IPS DF 4.7 (cell line): Measurements from ENCODE around the gene MOK.
"Not testable (repeated sequence)": the region's sequence is repeated elsewhere in the genome, so short reads cannot be mapped to it uniquely, and the experiment has no call there.

Experiments used
- DNase-seq: peaks from one replicate; pipeline ENCODE4 v3.0.0-alpha.2; 2013; ENCODE audit warnings: low spot score; ENCODE audit errors: extremely low read depth

The MOK gene, protein sequence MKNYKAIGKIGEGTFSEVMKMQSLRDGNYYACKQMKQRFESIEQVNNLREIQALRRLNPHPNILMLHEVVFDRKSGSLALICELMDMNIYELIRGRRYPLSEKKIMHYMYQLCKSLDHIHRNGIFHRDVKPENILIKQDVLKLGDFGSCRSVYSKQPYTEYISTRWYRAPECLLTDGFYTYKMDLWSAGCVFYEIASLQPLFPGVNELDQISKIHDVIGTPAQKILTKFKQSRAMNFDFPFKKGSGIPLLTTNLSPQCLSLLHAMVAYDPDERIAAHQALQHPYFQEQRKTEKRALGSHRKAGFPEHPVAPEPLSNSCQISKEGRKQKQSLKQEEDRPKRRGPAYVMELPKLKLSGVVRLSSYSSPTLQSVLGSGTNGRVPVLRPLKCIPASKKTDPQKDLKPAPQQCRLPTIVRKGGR

DNA sequence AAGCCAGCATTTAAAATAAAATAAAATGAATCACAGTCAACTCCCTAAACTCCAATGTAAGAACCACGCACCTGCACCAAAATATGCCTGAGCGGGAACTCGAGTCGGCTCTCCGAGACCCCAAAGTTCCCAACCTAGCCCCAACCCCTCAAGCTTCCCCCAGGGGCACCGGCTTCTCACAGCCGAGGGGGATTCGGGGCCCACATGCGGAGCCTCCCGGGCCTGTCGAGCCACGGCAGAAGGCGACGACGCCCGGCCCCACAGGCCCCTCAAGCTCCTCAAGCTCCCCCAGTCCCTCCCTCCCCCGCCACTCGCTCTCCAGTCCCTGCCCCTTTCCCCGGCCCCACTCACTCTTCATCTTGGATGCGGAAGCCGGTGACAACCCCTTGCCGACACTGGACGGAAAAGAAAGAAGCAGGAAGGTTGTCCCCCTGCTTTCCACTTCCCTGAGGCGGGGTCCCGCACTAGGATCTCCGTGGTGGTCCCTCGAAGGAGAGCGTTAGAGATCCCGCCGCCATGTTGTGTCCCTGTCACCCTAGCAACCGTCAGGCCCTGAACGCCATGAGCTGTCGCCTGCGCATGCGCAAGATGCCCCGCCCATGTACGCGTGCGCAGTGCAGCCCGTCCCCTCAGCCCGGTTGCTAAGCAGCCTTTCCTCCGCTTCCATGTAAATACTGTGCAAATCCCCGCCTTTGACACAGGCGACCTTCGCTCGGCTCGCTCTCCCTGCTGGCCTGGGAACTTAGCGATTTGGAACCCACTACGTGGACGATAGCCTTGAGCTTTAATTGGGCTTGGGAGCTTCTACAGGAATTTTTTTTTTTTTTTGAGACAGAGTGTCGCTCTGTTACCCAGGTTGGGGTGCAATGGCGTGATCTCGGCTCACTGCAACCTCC lies at the start of gene MOK:
Gene MOK, minus strand, starts transcription at position 554 of the 896 bp plus-strand sequence. Its CDS starts 196 bp downstream, at position 358.
- DNase-seq: peak; percentile 89

DNA sequence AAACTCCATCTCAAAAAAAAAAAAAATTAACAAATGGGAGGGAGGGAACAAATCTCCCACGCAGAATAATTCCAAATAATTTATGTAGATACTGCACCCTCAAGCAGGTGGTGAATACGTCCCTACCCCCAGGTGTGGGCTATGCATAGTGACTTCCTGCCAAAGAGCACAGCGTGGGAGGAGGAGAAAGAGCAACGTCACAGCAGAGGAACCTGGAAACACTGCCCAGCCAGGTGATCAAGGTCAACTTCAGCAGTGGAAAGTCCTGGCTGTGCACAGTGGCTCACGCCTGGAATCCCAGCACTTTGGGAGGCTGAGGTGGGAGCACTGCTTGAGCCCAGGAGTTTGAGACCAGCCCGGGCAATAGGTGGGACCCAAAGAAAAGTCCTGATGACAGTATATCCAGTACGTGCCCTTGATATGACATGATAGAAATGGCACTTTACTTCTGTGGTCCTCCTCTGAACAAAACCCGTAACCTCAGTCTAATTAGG lies 48.2 kb upstream of the MOK start:
- no peak for DNase-seq

DNA sequence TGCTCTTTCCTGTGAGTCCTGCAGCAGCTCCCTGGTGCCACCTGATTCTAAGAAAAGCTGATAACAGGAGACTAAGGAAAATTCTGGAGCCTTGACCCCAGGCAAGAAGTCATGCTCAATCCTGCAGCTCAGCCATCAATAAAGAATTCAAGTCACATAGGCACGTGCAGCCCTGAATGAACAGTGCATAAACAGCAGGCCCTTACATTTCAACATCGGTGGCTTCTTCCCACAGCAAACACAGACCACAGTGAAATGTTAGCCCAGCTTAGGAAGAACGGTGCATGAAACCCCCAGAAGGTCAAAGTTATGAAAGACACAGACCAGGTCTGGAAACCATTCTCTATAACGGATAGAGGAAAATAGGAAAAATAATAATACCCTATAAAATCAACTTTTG lies 47.2 kb upstream of the MOK start:
- DNase-seq: no peak

DNA sequence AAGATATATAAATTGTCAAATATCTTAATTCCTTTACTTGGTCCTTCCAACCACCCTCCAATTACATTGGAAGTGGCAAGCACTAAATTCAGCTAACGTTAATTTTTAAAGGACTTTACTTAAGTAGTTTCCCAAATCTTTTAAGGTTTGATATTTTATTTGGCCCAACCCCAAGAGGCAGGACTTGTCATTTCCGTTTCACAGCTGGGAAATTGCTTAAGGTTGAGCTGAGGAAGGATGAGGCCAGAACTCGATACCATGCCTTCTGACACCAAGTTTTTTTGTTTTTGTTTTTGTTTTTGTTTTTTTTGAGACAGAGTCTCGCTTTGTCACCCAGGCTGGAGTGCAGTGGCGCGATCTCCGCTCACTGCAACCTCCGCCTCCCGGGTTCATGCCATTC lies 46.6 kb upstream of the MOK start:
- DNase-seq: not testable (repeated sequence)

DNA sequence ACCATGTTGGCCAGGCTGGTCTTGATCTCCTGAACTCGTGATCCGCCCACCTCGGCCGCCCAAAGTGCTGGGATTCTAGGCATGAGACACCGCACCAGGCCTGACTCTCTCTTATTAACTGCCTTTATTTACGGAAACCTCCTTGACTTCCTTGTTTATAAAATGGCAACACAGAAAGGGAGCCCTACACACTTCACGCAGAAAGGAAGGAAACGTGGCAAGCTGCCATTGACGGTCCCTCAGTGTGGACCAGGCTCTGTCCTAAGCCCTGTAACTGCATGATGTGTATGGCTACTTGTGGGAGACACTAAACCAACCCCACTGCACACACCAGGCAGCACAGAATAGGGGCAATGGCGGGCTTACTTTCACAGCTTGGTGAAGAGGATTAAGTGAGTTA lies 46.1 kb upstream of the MOK start:
- DNase-seq: no peak

DNA sequence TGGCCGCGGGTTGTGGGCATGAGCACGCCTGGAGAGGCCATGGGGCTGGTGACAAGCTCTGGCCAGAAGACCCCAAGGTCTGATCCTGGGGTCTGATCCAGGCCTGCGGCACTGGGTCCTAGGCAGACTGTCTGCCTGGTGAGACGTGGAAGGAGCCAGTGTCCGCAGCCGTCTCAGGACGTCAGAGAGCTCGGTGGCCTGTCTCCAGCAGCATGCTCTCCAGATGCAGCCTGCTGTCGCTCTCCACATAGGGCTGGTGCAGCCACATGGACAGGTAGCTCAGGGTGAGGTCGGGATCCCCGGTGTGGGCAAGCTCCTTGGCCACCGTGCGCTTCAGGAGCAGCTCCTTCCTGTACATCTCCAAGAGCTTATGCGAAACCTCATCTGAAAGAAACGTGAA lies 43.4 kb upstream of the MOK start:
- DNase-seq: no peak

DNA sequence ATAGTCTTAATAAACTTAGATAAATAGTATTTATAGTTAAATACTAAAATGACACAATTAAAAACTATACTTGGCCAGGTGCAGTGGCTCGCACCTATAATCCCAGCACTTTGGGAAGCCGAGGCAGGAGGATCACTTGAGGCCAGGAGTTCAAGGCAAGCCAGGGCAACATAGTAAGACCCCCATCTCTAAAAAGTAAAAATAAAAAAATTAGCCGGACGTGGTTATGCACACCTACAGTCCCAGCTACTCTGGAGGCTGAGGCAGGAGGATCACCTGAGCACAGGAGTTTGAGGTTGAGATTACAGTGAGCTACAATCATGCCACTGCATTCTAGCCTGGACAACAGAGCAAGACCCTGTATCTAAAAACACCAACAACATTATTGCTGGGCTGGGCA lies 41.7 kb upstream of the MOK start:
- DNase-seq: no peak

DNA sequence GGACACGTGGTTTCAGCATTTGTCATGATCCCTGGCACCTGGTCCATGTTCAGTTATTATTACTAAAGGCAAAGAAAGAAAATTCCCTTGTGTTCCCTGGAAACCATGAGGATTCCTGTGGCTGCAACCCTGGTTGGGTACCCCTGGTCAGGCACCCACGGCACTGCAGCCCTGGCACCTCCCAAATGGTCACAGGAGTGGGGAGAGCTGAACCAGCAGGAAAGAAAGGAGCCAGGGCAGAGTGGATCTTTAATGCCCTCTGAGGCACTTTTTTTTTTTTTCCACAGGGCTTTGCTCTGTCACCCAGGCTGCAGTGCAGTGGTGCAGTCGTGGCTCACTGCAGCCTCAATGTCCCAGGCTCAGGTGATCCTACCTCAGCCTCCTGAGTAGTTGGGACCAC lies 40.3 kb upstream of the MOK start:
- no peak for DNase-seq

DNA sequence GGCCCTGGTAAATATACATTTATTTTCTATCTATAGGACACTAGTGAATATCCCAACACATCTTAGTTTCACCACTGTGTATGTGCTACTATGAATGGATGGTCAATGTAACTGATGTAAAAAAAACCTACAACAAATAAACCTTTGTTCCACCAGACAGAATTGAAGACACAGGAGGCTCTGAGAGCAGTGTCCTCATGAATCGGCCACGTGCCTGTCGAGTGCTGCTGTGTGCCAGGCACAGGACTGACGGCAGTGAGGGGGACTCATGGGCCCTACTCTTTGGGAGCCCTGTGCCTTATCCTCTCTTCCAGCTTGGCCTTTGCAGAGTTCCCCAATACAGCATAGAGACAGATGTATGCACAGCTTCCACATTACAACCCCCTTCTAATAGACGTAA lies 39.5 kb upstream of the MOK start:
- DNase-seq: no peak

DNA sequence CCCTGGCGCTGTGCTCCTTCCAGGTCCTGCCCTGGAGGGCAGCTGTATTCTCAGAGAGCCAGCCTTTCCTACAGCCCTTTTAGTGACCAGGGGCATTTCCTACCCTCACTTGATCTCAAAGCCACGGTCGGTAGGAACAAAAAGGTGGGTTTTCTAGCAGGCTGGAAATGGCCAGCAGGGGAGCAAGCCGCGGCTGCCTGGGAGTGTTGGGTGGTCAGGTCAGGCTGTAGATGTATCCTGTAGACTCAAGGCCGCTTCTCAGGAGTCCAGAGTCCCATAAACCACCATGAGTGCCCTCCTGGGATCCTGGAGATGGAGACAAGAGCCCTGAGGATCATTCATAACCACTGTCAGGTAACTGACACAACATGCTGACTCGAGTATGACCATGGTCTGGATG lies 39.1 kb upstream of the MOK start:
- no peak for DNase-seq

DNA sequence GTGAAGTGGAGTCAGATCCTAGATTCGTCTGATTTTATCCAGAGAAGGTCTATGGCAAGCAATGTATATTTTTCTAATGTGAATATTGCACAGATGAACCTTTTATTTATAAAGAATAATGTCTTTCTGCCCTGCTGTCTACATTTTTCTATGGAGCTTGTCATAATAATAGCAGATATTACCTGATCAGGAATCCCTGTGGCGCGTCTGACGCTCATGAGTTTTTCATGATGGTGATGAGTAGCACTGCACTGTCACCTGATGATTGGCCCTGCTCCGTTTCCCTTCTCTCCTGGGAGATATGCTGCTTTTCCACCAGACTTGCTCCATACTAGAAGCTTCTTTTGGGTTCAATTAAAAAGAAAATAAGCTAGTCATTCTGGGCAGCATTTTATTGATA lies 37.3 kb upstream of the MOK start:
- DNase-seq: no peak

DNA sequence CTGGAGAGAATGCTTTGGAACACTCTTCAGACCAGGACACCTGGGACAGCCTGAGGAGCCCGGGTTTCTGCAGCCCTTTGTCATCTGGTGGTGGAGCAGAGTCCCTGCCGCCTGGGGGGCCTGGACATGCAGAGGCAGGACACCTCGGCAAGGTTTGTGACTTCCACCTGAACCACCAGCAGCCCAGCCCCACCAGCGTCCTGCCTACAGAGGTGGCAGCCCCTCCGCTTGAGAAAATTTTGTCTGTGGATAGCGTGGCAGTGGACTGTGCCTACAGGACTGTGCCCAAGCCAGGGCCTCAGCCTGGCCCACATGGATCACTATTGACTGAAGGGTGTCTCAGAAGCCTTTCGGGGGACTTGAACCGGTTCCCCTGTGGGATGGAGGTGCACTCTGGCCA lies 36.6 kb upstream of the MOK start:
- DNase-seq: no peak

DNA sequence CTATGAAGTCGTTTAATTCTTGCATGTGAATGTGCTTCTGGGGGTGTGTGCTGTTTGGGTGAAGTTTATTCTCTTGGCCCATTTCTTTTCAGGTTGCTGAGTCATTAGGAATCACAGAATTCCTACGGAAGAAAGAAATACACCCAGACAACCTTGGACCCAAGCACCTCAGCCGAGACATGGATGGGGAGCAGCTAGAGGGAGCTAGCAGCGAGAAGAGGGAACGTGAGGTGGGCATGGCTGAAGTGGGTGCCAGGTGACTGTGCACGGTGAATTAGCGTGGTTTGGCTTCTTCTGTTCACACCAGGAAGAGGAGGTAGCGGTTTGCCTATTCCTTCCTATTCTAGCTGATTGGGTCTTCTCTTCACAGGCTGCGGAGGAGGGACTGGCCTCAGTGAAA lies 33.8 kb upstream of the MOK start:
- no peak for DNase-seq

DNA sequence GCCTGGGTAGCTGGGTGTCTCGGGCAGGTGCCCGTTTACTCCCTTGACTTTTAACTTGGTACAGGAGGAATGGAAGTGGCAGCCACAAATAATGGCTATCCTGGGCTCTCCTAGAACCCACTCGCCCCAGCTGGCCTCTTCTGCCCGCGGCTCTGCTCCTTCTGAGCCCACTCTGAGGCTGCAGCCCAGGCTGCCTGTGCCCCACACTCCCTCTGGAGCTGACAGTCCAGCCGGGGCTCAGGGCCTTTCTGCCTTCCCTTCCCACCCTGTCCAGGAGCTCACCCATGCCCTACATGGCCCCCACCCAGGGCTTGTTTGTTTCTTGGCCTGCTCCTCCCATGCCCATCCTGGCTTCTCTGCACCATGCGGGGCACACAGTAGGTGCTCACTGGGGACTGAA lies 30.2 kb upstream of the MOK start:
- DNase-seq: no peak

DNA sequence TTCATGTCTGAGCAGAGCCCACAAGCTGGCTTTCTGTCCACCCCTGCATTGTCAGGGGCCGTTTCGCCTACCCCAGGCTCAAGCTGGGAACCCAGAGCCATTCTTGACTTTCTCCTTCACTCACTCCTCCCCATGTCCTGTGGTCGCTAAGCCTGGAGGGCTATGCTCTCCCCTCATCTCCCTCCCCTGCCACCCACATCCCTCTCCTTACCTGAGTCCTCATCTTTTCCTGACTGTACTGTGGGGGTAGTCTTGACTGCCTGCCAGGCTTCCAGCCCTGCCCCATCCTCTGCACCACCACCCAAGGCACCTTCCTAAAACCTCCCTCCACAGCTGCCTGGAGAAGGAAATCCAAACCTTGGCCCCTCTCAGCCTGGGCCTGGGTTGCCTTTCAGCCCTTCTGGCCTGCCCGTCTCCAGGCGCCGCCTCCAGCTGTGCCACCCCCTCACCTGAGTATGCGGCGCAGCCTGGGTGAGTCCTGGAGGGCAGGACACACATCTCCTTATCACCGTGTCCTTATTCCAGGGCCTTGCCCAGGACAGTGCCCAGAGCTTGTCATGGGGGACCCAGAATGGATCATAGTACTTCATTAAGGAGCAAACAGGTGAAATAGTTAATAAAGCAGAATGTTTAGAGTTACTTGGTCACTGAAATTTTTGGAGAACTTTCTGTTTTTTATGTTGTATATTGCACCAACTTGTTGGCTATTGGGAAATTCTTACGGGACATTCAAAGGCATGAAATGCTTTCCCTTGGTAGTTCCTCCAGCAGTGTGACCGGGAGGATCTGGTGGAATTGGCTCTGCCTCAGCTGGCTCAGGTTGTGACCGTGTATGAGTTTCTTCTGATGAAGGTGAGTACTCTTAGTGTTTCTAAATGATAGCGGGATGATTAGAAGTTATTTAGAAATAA lies 29.1 kb upstream of the MOK start:
- no peak for DNase-seq

DNA sequence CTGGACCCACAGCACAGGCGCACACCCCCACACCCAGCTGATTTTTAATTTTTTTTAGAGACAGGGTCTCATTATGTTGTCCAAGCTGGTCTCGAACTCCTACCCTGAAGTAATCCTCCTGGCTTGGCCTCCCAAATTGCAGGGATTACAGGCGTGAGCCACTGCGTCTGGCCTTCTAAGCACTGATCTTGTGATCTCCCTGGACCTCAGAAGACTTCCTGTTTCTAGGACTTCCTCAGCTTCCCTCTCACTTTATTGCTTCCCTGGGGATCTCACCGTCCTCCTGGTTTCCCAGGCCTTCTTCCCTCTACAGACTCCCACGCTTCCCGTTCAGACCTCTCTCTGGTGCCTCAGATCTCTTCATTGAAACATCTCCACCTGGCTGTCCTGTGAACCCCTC lies 28.4 kb upstream of the MOK start:
- no peak for DNase-seq

DNA sequence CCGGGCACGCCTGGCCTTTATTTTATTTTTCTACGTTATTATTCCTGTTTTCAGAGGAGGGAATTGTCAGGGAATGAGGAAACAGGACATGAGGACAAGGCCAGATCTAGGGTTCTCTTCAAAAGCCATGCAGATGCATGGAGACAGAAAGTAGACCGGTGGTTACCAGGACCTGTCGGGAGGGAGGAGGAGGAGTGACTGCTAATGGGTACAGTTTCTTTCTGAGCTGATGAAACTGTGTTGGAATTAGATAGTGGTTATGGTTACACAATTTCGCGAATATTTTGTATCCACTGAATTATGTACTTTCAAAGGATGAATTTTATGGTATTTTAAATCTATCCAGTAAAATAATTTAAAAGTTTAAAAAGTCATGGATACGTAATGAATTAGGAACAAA lies 25.8 kb upstream of the MOK start:
- no peak for DNase-seq

DNA sequence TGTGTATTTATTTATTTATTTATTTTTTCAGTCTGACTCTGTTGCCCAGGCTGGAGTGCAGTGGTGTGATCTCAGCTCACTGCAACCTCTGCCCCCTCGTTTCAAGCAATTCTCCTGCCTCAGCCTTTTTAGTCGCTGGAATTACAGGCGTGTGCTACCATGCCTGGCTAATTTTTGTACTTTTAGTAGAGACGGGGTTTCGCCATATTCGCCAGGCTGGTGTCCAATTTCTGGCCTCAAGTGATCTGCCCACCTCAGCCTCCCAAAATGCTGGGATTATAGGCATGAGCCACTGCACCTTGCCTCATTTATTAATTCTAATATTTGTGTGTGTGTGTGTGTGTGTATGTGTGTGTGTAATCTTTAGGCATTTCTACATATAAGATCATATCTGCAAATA lies 24.4 kb upstream of the MOK start:
- not testable (repeated sequence) for DNase-seq

DNA sequence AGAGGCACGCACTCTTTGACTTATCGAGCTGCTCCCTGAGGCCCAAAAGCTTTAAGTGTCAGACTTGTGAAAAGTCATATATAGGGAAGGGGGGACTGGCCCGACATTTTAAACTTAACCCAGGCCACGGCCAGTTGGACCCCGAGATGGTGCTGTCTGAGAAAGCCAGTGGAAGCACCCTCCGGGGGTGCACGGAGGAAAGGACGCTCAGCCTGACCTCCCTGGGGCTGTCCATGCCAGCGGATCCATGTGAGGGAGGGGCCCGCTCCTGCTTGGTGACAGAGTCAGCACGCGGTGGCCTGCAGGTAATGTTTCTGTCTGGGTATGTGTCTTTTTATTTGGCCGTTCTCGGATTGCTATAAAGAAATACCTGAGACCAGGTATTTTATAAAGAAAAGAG lies 21.6 kb upstream of the MOK start:
- DNase-seq: no peak

DNA sequence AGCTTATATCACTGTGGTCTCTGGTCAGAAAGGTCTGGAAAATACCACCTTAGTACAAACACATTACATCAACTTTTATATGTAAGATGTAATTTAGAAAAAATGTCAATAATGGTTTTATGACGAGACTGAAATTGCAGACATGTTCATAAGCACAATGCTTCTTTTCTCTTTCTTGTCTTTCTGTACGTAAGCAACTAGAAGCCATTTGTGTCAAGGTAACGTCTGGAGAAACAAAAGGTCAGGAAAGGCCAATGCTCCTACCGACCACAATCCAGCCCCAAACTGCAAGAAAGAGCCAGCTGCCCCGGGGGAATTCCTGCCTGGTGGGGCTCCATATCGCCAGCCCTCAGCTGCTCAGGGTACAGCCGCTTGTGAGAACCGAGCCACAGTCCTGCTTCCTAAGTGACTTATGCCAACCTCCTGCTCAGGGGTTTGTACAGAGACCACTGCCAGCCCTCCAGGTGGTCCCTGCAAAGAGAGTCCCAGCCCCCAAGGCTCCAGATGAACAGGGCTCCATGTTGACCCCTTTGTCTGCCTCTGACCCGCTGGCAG lies 20.9 kb upstream of the MOK start:
- no peak for DNase-seq

DNA sequence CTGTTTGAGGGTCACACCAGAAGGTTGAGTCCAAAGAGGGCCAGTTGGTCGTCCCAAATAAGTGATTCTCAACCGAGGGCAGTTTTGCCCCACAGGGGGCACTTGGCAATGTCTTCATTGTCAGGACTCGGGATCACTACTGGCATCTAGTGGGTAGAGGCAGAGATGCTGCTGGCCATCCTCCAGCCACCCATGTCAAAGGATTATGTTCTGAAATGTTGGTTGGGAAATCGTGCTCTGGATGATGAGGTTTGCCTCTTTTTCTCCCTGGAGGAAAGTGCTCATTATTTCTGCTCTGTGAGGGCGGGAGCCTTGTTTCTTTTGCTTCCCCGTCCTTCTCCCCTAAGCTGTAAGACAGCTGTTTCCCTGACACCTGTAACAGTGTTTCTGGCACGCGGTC lies 18.1 kb upstream of the MOK start:
- no peak for DNase-seq
